HUES48 (cell line): Measurements from ENCODE around the gene PRKAG2.

Experiments used
- H3K27ac ChIP-seq: one replicate; pipeline ENCODE4 v1.7.0; 2013; ENCODE audit warnings: low read depth, low read length, inconsistent platforms
- H3K27me3 ChIP-seq: 2 replicates; pipeline ENCODE4 v1.6.1; 2013; ENCODE audit warnings: mild to moderate bottlenecking, low read length; ENCODE audit not compliant: control insufficient read depth, insufficient read depth
- H3K36me3 ChIP-seq: 2 replicates; pipeline ENCODE4 v1.6.1; 2013; ENCODE audit warnings: low read length; ENCODE audit not compliant: control insufficient read depth, insufficient read depth
- H3K4me1 ChIP-seq: 2 replicates; pipeline ENCODE4 v1.6.1; 2013; ENCODE audit warnings: mild to moderate bottlenecking, low read length; ENCODE audit not compliant: control insufficient read depth, insufficient read depth
- H3K4me3 ChIP-seq: 2 replicates; pipeline ENCODE4 v1.5.1; 2013; ENCODE audit warnings: mild to moderate bottlenecking, low read depth, low read length
- H3K9ac ChIP-seq: 2 replicates; pipeline ENCODE4 v1.6.1; 2013; ENCODE audit warnings: mild to moderate bottlenecking, low read depth, low read length, moderate library complexity
- H3K9me3 ChIP-seq: 2 replicates; pipeline ENCODE4 v1.6.1; 2013; ENCODE audit warnings: low read length; ENCODE audit not compliant: control insufficient read depth, insufficient read depth

The PRKAG2 gene

GRCh38 chr7:151876899-151877777 is at the start of gene PRKAG2:
TSS of gene PRKAG2 (minus strand) at chr7:151877115. CDS start at chr7:151876620, 495 bp downstream.
- Histone ChIP-seq H3K4me3 (peak within 1 kb of the TSS; percentile 84), H3K27ac (no peak within 1 kb of the TSS), H3K4me1 (peaks cover 5% of the 10 kb centered on the region; the same call in 1 of the 2 replicates), H3K27me3 (peaks cover 41% of the 10 kb centered on the region), H3K9me3 (no peaks in the 10 kb centered on the region), H3K9ac (peak within 1 kb of the TSS; percentile 30; the same call in 1 of the 2 replicates), H3K36me3 (no peaks in the 10 kb centered on the region)

GRCh38 chr7:151926336-151926712 is 49.4 kb upstream of the PRKAG2 start:
- peaks cover 5% of the 10 kb centered on the region; the same call in 1 of the 2 replicates for H3K27me3 ChIP-seq
- no peaks in the 10 kb centered on the region for H3K36me3 ChIP-seq
- H3K9ac ChIP-seq: no peak overlapping the region
- H3K4me3 ChIP-seq: no peak overlapping the region
- H3K9me3 ChIP-seq: no peaks in the 10 kb centered on the region
- peak overlapping the region; percentile 34 for H3K27ac ChIP-seq
- no peaks in the 10 kb centered on the region for H3K4me1 ChIP-seq

- H3K9me3 ChIP-seq: no peaks in the 10 kb centered on the region
- H3K36me3 ChIP-seq: no peaks in the 10 kb centered on the region
- H3K27me3 ChIP-seq: peaks cover 5% of the 10 kb centered on the region; the same call in 1 of the 2 replicates
- H3K4me1 ChIP-seq: no peaks in the 10 kb centered on the region
- H3K9ac ChIP-seq: no peak overlapping the region
- no peak overlapping the region for H3K4me3 ChIP-seq
- H3K27ac ChIP-seq: peak overlapping the region; percentile 34
Observed at GRCh38 chr7:151925446-151926335, 48.8 kb upstream of the PRKAG2 start.

DNA sequence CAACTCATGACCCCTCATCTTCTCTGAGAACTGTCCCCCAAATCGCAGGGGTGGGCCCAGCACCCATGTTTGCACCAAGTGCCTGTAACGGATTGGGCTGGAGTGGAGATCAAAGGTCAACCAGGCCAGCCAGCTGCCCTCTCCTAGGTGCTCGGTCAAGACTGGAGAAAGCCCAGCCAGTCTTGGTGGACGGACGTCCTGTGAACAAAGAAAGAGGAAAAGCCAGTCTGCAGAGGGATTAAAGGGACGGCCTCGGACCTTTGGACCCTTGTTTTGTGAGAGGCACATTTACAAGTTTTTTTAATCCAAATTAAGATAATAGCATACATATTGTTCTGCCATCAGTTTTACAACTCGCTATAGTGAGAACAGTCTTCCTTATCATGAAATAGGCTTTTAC is 47.6 kb upstream of the PRKAG2 start:
- Histone ChIP-seq H3K4me3 (no peak overlapping the region), H3K27me3 (no peaks in the 10 kb centered on the region), H3K4me1 (no peaks in the 10 kb centered on the region), H3K36me3 (no peaks in the 10 kb centered on the region), H3K9ac (no peak overlapping the region), H3K9me3 (no peaks in the 10 kb centered on the region), H3K27ac (no peak overlapping the region)

GRCh38 chr7:151924001-151924400 is 47.1 kb upstream of the PRKAG2 start:
- H3K27ac ChIP-seq: no peak overlapping the region
- no peaks in the 10 kb centered on the region for H3K36me3 ChIP-seq
- H3K9me3 ChIP-seq: no peaks in the 10 kb centered on the region
- no peak overlapping the region for H3K4me3 ChIP-seq
- no peak overlapping the region for H3K9ac ChIP-seq
- H3K27me3 ChIP-seq: no peaks in the 10 kb centered on the region
- no peaks in the 10 kb centered on the region for H3K4me1 ChIP-seq

- H3K9me3 ChIP-seq: no peaks in the 10 kb centered on the region
- no peak overlapping the region for H3K27ac ChIP-seq
- H3K9ac ChIP-seq: no peak overlapping the region
- H3K4me1 ChIP-seq: no peaks in the 10 kb centered on the region
- no peaks in the 10 kb centered on the region for H3K27me3 ChIP-seq
- no peak overlapping the region for H3K4me3 ChIP-seq
- no peaks in the 10 kb centered on the region for H3K36me3 ChIP-seq
Observed at GRCh38 chr7:151923097-151923876, 46.4 kb upstream of the PRKAG2 start.

DNA sequence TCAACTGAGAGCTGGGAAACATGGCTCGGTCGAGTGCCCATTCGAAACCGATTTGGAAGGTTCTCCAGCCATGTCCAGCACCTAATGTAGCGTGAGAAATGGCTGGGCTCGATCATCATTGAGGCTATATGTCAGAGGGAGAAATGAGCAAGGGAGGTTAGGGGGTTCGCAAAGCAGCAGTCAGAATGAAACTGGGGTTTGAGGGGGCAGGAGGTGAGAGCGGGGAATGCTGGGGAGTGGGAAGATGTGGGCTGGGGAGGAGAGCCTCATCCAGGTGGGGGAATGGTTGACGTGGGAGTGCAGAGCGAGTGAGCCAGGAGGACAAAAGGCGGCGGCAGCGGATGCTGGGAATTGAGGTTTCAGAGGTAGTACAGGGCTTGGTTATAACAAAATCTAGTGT is 44.5 kb upstream of the PRKAG2 start:
- no peaks in the 10 kb centered on the region for H3K4me1 ChIP-seq
- H3K9me3 ChIP-seq: no peaks in the 10 kb centered on the region
- H3K9ac ChIP-seq: no peak overlapping the region
- no peak overlapping the region for H3K4me3 ChIP-seq
- no peaks in the 10 kb centered on the region for H3K27me3 ChIP-seq
- no peak overlapping the region for H3K27ac ChIP-seq
- H3K36me3 ChIP-seq: no peaks in the 10 kb centered on the region

- no peak overlapping the region for H3K9ac ChIP-seq
- H3K9me3 ChIP-seq: no peaks in the 10 kb centered on the region
- H3K4me1 ChIP-seq: no peaks in the 10 kb centered on the region
- no peaks in the 10 kb centered on the region for H3K27me3 ChIP-seq
- H3K27ac ChIP-seq: no peak overlapping the region
- no peaks in the 10 kb centered on the region for H3K36me3 ChIP-seq
- no peak overlapping the region for H3K4me3 ChIP-seq
Observed at GRCh38 chr7:151920488-151920887, 43.6 kb upstream of the PRKAG2 start.

DNA sequence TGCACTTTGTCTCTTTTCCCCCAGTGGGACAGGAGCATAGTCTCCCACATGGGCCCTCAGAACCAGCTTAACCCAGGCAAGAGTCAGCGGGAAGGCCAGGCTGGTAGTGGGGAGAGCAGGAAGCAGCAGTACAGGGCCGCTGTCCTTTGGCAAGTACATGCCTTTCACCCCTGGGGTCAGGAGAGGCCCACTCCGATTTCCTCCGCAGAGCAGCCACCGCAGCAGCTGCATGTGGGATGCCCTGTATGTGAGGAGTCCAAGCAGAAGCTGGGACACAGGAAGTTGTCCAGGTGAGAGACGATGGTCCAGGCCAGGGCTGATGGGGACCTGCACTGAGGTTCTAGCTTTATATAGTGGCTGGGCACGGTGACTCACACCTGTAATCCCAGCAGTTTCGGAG is 42.7 kb upstream of the PRKAG2 start:
- H3K4me1 ChIP-seq: no peaks in the 10 kb centered on the region
- no peak overlapping the region for H3K27ac ChIP-seq
- H3K4me3 ChIP-seq: no peak overlapping the region
- no peaks in the 10 kb centered on the region for H3K9me3 ChIP-seq
- H3K36me3 ChIP-seq: no peaks in the 10 kb centered on the region
- no peak overlapping the region for H3K9ac ChIP-seq
- no peaks in the 10 kb centered on the region for H3K27me3 ChIP-seq

- Histone ChIP-seq H3K4me3 (no peak overlapping the region), H3K4me1 (no peaks in the 10 kb centered on the region), H3K27me3 (no peaks in the 10 kb centered on the region), H3K9me3 (no peaks in the 10 kb centered on the region), H3K9ac (no peak overlapping the region), H3K27ac (no peak overlapping the region), H3K36me3 (no peaks in the 10 kb centered on the region)
Observed at GRCh38 chr7:151918510-151918843, 41.6 kb upstream of the PRKAG2 start.
